Measurements from ENCODE around the gene TMEM50B. TPM values are rescaled to one million over a fixed set of nuclear protein-coding genes. Genes with fewer than 3 reads are reported as not detected.

Gene TMEM50B
- polyA plus RNA-seq (2013) = 33.6 TPM

GRCh38 chr21:33479679-33480480 lies at the start of gene TMEM50B:
Gene TMEM50B, minus strand, starts transcription at chr21:33479974. Its CDS starts 11,089 bp downstream, at chr21:33468885.
- Histone ChIP-seq H3K4me1 (ENCODE audit: control extremely low read depth in 1 of 4, control insufficient read depth in 4 of 4, insufficient read depth in 4 of 4, low read length in 3 of 4) (peaks cover 0 to 15% (median 13%) of the 10 kb centered on the region in 4 experiments), H3K9me3 (ENCODE audit: control extremely low read depth in 1 of 5, control insufficient read depth in 4 of 5, insufficient read depth in 2 of 5, low read depth in 1 of 5, low read length in 4 of 5) (no peaks in the 10 kb centered on the region), H3K27me3 (replicated peaks in 2 of 5; ENCODE audit: control insufficient read depth in 4 of 5, insufficient read depth in 5 of 5, low read length in 4 of 5) (no peaks in the 10 kb centered on the region), H3K36me3 (ENCODE audit: control insufficient read depth in 4 of 4, insufficient read depth in 4 of 4, low read length in 3 of 4) (no peaks in the 10 kb centered on the region), H3K27ac (ENCODE audit: insufficient read depth in 1 of 2, low read depth in 1 of 2, low read length in 2 of 2, poor library complexity in 1 of 2, severe bottlenecking in 2 of 2) (peak within 1 kb of the TSS; percentile 87 to 95), H3K4me3 (ENCODE audit: control insufficient read depth in 1 of 7, extremely low read depth in 1 of 7, insufficient read depth in 4 of 7, low read depth in 2 of 7, low read length in 6 of 7) (peak within 1 kb of the TSS; percentile 81 to 99 (median 91))
- POLR2A ChIA-PET = interaction anchor here (0.6 to 2.3 kb wide), 14 partner anchors 9 to 1568 kb away, joined by 3 to 26 read pairs (median 4); partner anchors contain the start of genes DNAJC28, DONSON, IFNAR1 and SON
- CTCF ChIA-PET = interaction anchor here (1.0 to 3.0 kb wide), 11 partner anchors 9 to 125 kb away, joined by 3 to 13 read pairs (median 4); partner anchors contain the start of gene DNAJC28
- WGBS (ENCODE audit: insufficient coverage) = 0% methylated on average over 64 of the region's 93 CpGs
- peak; percentile 97 to 99 (median 99) for DNase-seq

- DNase-seq = peak in 2 of 3 donors; percentile 19 to 30
- ChIA-PET POLR2A (no interaction called here), CTCF (no interaction called here)
- Histone ChIP-seq H3K27me3 (replicated peaks in 2 of 5; ENCODE audit: control insufficient read depth in 4 of 5, insufficient read depth in 5 of 5, low read length in 4 of 5) (no peaks in the 10 kb centered on the region), H3K27ac (ENCODE audit: insufficient read depth in 1 of 2, low read depth in 1 of 2, low read length in 2 of 2, poor library complexity in 1 of 2, severe bottlenecking in 2 of 2) (no peak overlapping the region), H3K9me3 (ENCODE audit: control extremely low read depth in 1 of 5, control insufficient read depth in 4 of 5, insufficient read depth in 2 of 5, low read depth in 1 of 5, low read length in 4 of 5) (no peaks in the 10 kb centered on the region), H3K36me3 (ENCODE audit: control insufficient read depth in 4 of 4, insufficient read depth in 4 of 4, low read length in 3 of 4) (peaks cover 26 to 60% (median 44%) of the 10 kb centered on the region in 4 experiments), H3K4me1 (ENCODE audit: control extremely low read depth in 1 of 4, control insufficient read depth in 4 of 4, insufficient read depth in 4 of 4, low read length in 3 of 4) (no peaks in the 10 kb centered on the region), H3K4me3 (ENCODE audit: control insufficient read depth in 1 of 7, extremely low read depth in 1 of 7, insufficient read depth in 4 of 7, low read depth in 2 of 7, low read length in 6 of 7) (no peak overlapping the region)
- WGBS (ENCODE audit: insufficient coverage) = no CpG with 5 or more reads among the region's 1 CpG
Observed at GRCh38 chr21:33522953-33523349, 43.2 kb upstream of the TMEM50B start.

GRCh38 chr21:33522297-33522952 lies 42.7 kb upstream of the TMEM50B start:
- ChIA-PET POLR2A (no interaction called here), CTCF (no interaction called here)
- Histone ChIP-seq H3K4me3 (ENCODE audit: control insufficient read depth in 1 of 7, extremely low read depth in 1 of 7, insufficient read depth in 4 of 7, low read depth in 2 of 7, low read length in 6 of 7) (no peak overlapping the region), H3K9me3 (ENCODE audit: control extremely low read depth in 1 of 5, control insufficient read depth in 4 of 5, insufficient read depth in 2 of 5, low read depth in 1 of 5, low read length in 4 of 5) (no peaks in the 10 kb centered on the region), H3K36me3 (ENCODE audit: control insufficient read depth in 4 of 4, insufficient read depth in 4 of 4, low read length in 3 of 4) (peaks cover 31 to 60% (median 43%) of the 10 kb centered on the region in 4 experiments), H3K27me3 (replicated peaks in 2 of 5; ENCODE audit: control insufficient read depth in 4 of 5, insufficient read depth in 5 of 5, low read length in 4 of 5) (no peaks in the 10 kb centered on the region), H3K27ac (ENCODE audit: insufficient read depth in 1 of 2, low read depth in 1 of 2, low read length in 2 of 2, poor library complexity in 1 of 2, severe bottlenecking in 2 of 2) (no peak overlapping the region), H3K4me1 (ENCODE audit: control extremely low read depth in 1 of 4, control insufficient read depth in 4 of 4, insufficient read depth in 4 of 4, low read length in 3 of 4) (no peaks in the 10 kb centered on the region)
- DNase-seq = no peak
- WGBS (ENCODE audit: insufficient coverage) = no CpG with 5 or more reads among the region's 5 CpGs

- CTCF ChIA-PET = interaction anchor here (0.5 kb wide), 1 partner anchor 31 kb away, joined by 3 read pairs; no protein-coding TSS in a partner anchor
- DNase-seq = no peak
- no peaks in the 10 kb centered on the region for H3K27me3 ChIP-seq (replicated peaks in 2 of 5; ENCODE audit: control insufficient read depth in 4 of 5, insufficient read depth in 5 of 5, low read length in 4 of 5)
- no peak overlapping the region for H3K27ac ChIP-seq (ENCODE audit: insufficient read depth in 1 of 2, low read depth in 1 of 2, low read length in 2 of 2, poor library complexity in 1 of 2, severe bottlenecking in 2 of 2)
- no peaks in the 10 kb centered on the region for H3K9me3 ChIP-seq (ENCODE audit: control extremely low read depth in 1 of 5, control insufficient read depth in 4 of 5, insufficient read depth in 2 of 5, low read depth in 1 of 5, low read length in 4 of 5)
- WGBS (ENCODE audit: insufficient coverage) = 100% methylated on average over 2 of the region's 4 CpGs
- no peak overlapping the region for H3K4me3 ChIP-seq (ENCODE audit: control insufficient read depth in 1 of 7, extremely low read depth in 1 of 7, insufficient read depth in 4 of 7, low read depth in 2 of 7, low read length in 6 of 7)
- H3K36me3 ChIP-seq (ENCODE audit: control insufficient read depth in 4 of 4, insufficient read depth in 4 of 4, low read length in 3 of 4) = peaks cover 39 to 65% (median 51%) of the 10 kb centered on the region in 4 experiments
- no peaks in the 10 kb centered on the region for H3K4me1 ChIP-seq (ENCODE audit: control extremely low read depth in 1 of 4, control insufficient read depth in 4 of 4, insufficient read depth in 4 of 4, low read length in 3 of 4)
- POLR2A ChIA-PET = no interaction called here
Observed at GRCh38 chr21:33518899-33519298, 39.1 kb upstream of the TMEM50B start.

GRCh38 chr21:33514229-33514628 lies 34.5 kb upstream of the TMEM50B start:
- H3K9me3 ChIP-seq (ENCODE audit: control extremely low read depth in 1 of 5, control insufficient read depth in 4 of 5, insufficient read depth in 2 of 5, low read depth in 1 of 5, low read length in 4 of 5) = no peaks in the 10 kb centered on the region
- peaks cover 44 to 90% (median 64%) of the 10 kb centered on the region in 4 experiments for H3K36me3 ChIP-seq (ENCODE audit: control insufficient read depth in 4 of 4, insufficient read depth in 4 of 4, low read length in 3 of 4)
- no peaks in the 10 kb centered on the region for H3K4me1 ChIP-seq (ENCODE audit: control extremely low read depth in 1 of 4, control insufficient read depth in 4 of 4, insufficient read depth in 4 of 4, low read length in 3 of 4)
- no peak for DNase-seq
- no peaks in the 10 kb centered on the region for H3K27me3 ChIP-seq (replicated peaks in 2 of 5; ENCODE audit: control insufficient read depth in 4 of 5, insufficient read depth in 5 of 5, low read length in 4 of 5)
- whole genome bisulfite sequencing (ENCODE audit: insufficient coverage) = no CpG with 5 or more reads among the region's 2 CpGs
- no peak overlapping the region for H3K27ac ChIP-seq (ENCODE audit: insufficient read depth in 1 of 2, low read depth in 1 of 2, low read length in 2 of 2, poor library complexity in 1 of 2, severe bottlenecking in 2 of 2)
- no peak overlapping the region for H3K4me3 ChIP-seq (ENCODE audit: control insufficient read depth in 1 of 7, extremely low read depth in 1 of 7, insufficient read depth in 4 of 7, low read depth in 2 of 7, low read length in 6 of 7)
- POLR2A ChIA-PET = no interaction called here
- CTCF ChIA-PET = interaction anchor here (1.1 to 1.6 kb wide), 2 partner anchors 34 to 91 kb away, joined by 4 to 5 read pairs; partner anchors contain the start of gene TMEM50B

- Histone ChIP-seq H3K27me3 (replicated peaks in 2 of 5; ENCODE audit: control insufficient read depth in 4 of 5, insufficient read depth in 5 of 5, low read length in 4 of 5) (no peaks in the 10 kb centered on the region), H3K27ac (ENCODE audit: insufficient read depth in 1 of 2, low read depth in 1 of 2, low read length in 2 of 2, poor library complexity in 1 of 2, severe bottlenecking in 2 of 2) (no peak overlapping the region), H3K4me1 (ENCODE audit: control extremely low read depth in 1 of 4, control insufficient read depth in 4 of 4, insufficient read depth in 4 of 4, low read length in 3 of 4) (no peaks in the 10 kb centered on the region), H3K4me3 (ENCODE audit: control insufficient read depth in 1 of 7, extremely low read depth in 1 of 7, insufficient read depth in 4 of 7, low read depth in 2 of 7, low read length in 6 of 7) (no peak overlapping the region), H3K9me3 (ENCODE audit: control extremely low read depth in 1 of 5, control insufficient read depth in 4 of 5, insufficient read depth in 2 of 5, low read depth in 1 of 5, low read length in 4 of 5) (no peaks in the 10 kb centered on the region), H3K36me3 (ENCODE audit: control insufficient read depth in 4 of 4, insufficient read depth in 4 of 4, low read length in 3 of 4) (peaks cover 37 to 89% (median 63%) of the 10 kb centered on the region in 4 experiments)
- CTCF ChIA-PET = interaction anchor here (0.6 to 1.9 kb wide), 3 partner anchors 11 to 251 kb away, joined by 3 to 4 read pairs (median 3); no protein-coding TSS in a partner anchor
- POLR2A ChIA-PET = interaction anchor here (1.2 kb wide), 1 partner anchor 43 kb away, joined by 4 read pairs; no protein-coding TSS in a partner anchor
- 94% methylated on average over 3 of the region's 3 CpGs for WGBS (ENCODE audit: insufficient coverage)
- no peak for DNase-seq
Observed at GRCh38 chr21:33512481-33512880, 32.7 kb upstream of the TMEM50B start.

Data from common myeloid progenitor, CD34-positive (primary cell).